Breast epithelium (tissue), 3 donors: Measurements from ENCODE around the gene GSTCD.

Source experiments
- CTCF ChIP-seq, 3 donors: fragments of 450-650 bp; IDR thresholded peaks; one replicate each; pipeline ENCODE4 v1.5.1; 2016 to 2017; ENCODE audit warnings: antibody characterized with exemption in 3 of 3, mild to moderate bottlenecking in 3 of 3, moderate library complexity in 3 of 3
- POLR2A ChIP-seq: fragments of 450-650 bp; IDR thresholded peaks from one replicate; pipeline ENCODE4 v1.6.1; 2016; ENCODE audit warnings: antibody characterized with exemption, mild to moderate bottlenecking, moderate library complexity
- POLR2AphosphoS5 ChIP-seq, 3 donors: sonication (generic); formaldehyde crosslinking; IDR thresholded peaks; one replicate each; pipeline ENCODE4 v1.6.1; 2017; ENCODE audit warnings: antibody characterized with exemption in 3 of 3

- no peak for TF ChIP-seq CTCF (IDR thresholded peaks at IDR 0.05)
- no peak for TF ChIP-seq POLR2AphosphoS5 (IDR thresholded peaks at IDR 0.05)
- TF ChIP-seq POLR2A, result no peak
Measured at GRCh38 chr4:105828074-105828473, 119.5 kb downstream of the GSTCD start.
